DND-41 (cell line): Measurements from ENCODE around the gene EFHD2.
"Not testable (repeated sequence)": the region's sequence is repeated elsewhere in the genome, so short reads cannot be mapped to it uniquely, and the experiment has no call there.

Experiments
- EZH2 ChIP-seq: IDR thresholded peaks from 3 replicates; pipeline ENCODE4 v1.6.1; 2012; ENCODE audit warnings: borderline replicate concordance, low read depth, mild to moderate bottlenecking, moderate library complexity, low read length, inconsistent platforms; ENCODE audit not compliant: severe bottlenecking
- TF ChIP-seq, protein P1 (sequence below): IDR thresholded peaks from 2 replicates; pipeline ENCODE4 v1.5.1; 2012; ENCODE audit warnings: borderline replicate concordance, low read length, moderate library complexity, mild to moderate bottlenecking; ENCODE audit not compliant: poor library complexity, severe bottlenecking; ENCODE audit errors: extremely low read depth

GRCh38 chr1:15463926-15464322 lies 54.2 kb downstream of the EFHD2 start:
- TF ChIP-seq, protein P1, sequence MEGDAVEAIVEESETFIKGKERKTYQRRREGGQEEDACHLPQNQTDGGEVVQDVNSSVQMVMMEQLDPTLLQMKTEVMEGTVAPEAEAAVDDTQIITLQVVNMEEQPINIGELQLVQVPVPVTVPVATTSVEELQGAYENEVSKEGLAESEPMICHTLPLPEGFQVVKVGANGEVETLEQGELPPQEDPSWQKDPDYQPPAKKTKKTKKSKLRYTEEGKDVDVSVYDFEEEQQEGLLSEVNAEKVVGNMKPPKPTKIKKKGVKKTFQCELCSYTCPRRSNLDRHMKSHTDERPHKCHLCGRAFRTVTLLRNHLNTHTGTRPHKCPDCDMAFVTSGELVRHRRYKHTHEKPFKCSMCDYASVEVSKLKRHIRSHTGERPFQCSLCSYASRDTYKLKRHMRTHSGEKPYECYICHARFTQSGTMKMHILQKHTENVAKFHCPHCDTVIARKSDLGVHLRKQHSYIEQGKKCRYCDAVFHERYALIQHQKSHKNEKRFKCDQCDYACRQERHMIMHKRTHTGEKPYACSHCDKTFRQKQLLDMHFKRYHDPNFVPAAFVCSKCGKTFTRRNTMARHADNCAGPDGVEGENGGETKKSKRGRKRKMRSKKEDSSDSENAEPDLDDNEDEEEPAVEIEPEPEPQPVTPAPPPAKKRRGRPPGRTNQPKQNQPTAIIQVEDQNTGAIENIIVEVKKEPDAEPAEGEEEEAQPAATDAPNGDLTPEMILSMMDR: not testable (repeated sequence)
- not testable (repeated sequence) for TF ChIP-seq EZH2
